IMR-90 (cell line): ENCODE results near the gene KCMF1. TPM values are rescaled to one million over a fixed set of nuclear protein-coding genes. Genes with fewer than 3 reads are reported as not detected.

Source experiments
- ATAC-seq: fragments of 200-7000 bp; cut with Tn5 transposase; 2 replicates; pipeline ENCODE4 v1.9.1; 2020; ENCODE audit warnings: low read depth, mild to moderate bottlenecking, moderate library complexity
- BruUV-seq: library from RNA; stranded (reverse); fragments of 400-500 nt; replicated peaks from 2 replicates; lab custom pipeline; 2021; lab: Mats Ljungman, UMichigan
- CTCF ChIA-PET: fragments of 300-600 bp; formaldehyde crosslinking; extraction: SDS; loops from one replicate; lab custom pipeline; 2021; ENCODE audit warnings: antibody characterized with exemption; lab: Yijun Ruan, JAX
- POLR2A ChIA-PET: fragments of 300-600 bp; sonication (Branson Sonifier 250); formaldehyde crosslinking; loops from one replicate; lab custom pipeline; 2022; ENCODE audit warnings: antibody characterized with exemption; ENCODE audit not compliant: unreplicated experiment; lab: Charles Lee
- DNase-seq: peaks from one replicate; pipeline ENCODE4 v3.0.0; 2013
- H2AFZ ChIP-seq: replicated peaks from 2 replicates; pipeline ENCODE3; 2013; ENCODE audit warnings: low read length, mild to moderate bottlenecking; ENCODE audit not compliant: poor library complexity
- H2AK5ac ChIP-seq: 2 replicates; pipeline ENCODE4 v1.6.1; 2013; ENCODE audit warnings: low read depth, low read length, inconsistent platforms
- H2AK9ac ChIP-seq: replicated peaks from 2 replicates; pipeline ENCODE3; 2013; ENCODE audit warnings: mild to moderate bottlenecking, low read depth, low read length, moderate library complexity; ENCODE audit not compliant: poor library complexity
- H2BK120ac ChIP-seq: 2 replicates; pipeline ENCODE4 v1.6.1; 2013; ENCODE audit warnings: low read depth, low read length, inconsistent platforms
- H2BK15ac ChIP-seq: 3 replicates; pipeline ENCODE4 v1.6.1; 2013; ENCODE audit warnings: low read depth, low read length, inconsistent platforms
- H2BK20ac ChIP-seq: 2 replicates; pipeline ENCODE4 v1.6.1; 2013; ENCODE audit warnings: low read depth, mild to moderate bottlenecking, inconsistent platforms, low read length, moderate library complexity
- H2BK5ac ChIP-seq: 2 replicates; pipeline ENCODE4 v1.6.1; 2013; ENCODE audit warnings: mild to moderate bottlenecking, low read depth, low read length, inconsistent platforms; ENCODE audit not compliant: poor library complexity, severe bottlenecking
- H3K14ac ChIP-seq: replicated peaks from 2 replicates; pipeline ENCODE4 v1.6.1; 2013; ENCODE audit warnings: low read depth, low read length, inconsistent platforms
- H3K18ac ChIP-seq: 2 replicates; pipeline ENCODE4 v1.6.1; 2013; ENCODE audit warnings: low read depth, low read length, control low read depth
- H3K23ac ChIP-seq: 2 replicates; pipeline ENCODE4 v1.6.1; 2013; ENCODE audit warnings: low read depth, low read length, inconsistent platforms
- H3K27ac ChIP-seq: 2 replicates; pipeline ENCODE4 v1.5.1; 2013; ENCODE audit warnings: mild to moderate bottlenecking, control low read depth, low read length; ENCODE audit not compliant: insufficient read depth
- H3K27me3 ChIP-seq: 2 replicates; pipeline ENCODE4 v1.6.1; 2013; ENCODE audit warnings: low read length; ENCODE audit not compliant: control insufficient read depth, insufficient read depth
- H3K36me3 ChIP-seq: 2 replicates; pipeline ENCODE4 v1.6.1; 2013; ENCODE audit warnings: low read length, mixed read lengths; ENCODE audit not compliant: control insufficient read depth, insufficient read depth
- H3K4ac ChIP-seq: 2 replicates; pipeline ENCODE4 v1.6.1; 2013; ENCODE audit warnings: low read depth, low read length, inconsistent platforms
- H3K4me1 ChIP-seq: 2 replicates; pipeline ENCODE4 v1.6.1; 2013; ENCODE audit warnings: low read length, mixed read lengths; ENCODE audit not compliant: control insufficient read depth, insufficient read depth
- H3K4me2 ChIP-seq: 2 replicates; pipeline ENCODE4 v1.6.1; 2013; ENCODE audit warnings: low read depth, mild to moderate bottlenecking, control low read depth, low read length, moderate library complexity
- H3K4me3 ChIP-seq: 2 replicates; pipeline ENCODE4 v1.5.1; 2013; ENCODE audit warnings: low read depth, mild to moderate bottlenecking, control low read depth, low read length, moderate library complexity; ENCODE audit not compliant: insufficient read depth
- H3K56ac ChIP-seq: 2 replicates; pipeline ENCODE4 v1.6.1; 2013; ENCODE audit warnings: low read length, inconsistent platforms; ENCODE audit not compliant: insufficient read depth; ENCODE audit errors: extremely low read depth
- H3K79me1 ChIP-seq, 2 experiments: 2 replicates each; pipeline ENCODE4 v1.6.1; 2013; ENCODE audit warnings: low read length in 2 of 2, inconsistent platforms in 1 of 2, low read depth in 1 of 2
- H3K9ac ChIP-seq: 2 replicates; pipeline ENCODE4 v1.6.1; 2013; ENCODE audit warnings: low read depth, low read length, control low read depth
- H3K9me1 ChIP-seq: 2 replicates; pipeline ENCODE4 v1.6.1; 2013; ENCODE audit warnings: low read length, inconsistent platforms; ENCODE audit not compliant: insufficient read depth
- H3K9me3 ChIP-seq: 2 replicates; pipeline ENCODE4 v1.6.1; 2013; ENCODE audit warnings: low read length; ENCODE audit not compliant: control insufficient read depth, insufficient read depth
- H4K20me1 ChIP-seq: 2 replicates; pipeline ENCODE4 v1.6.1; 2013; ENCODE audit warnings: low read length, inconsistent platforms; ENCODE audit not compliant: insufficient read depth
- H4K5ac ChIP-seq: 2 replicates; pipeline ENCODE4 v1.6.1; 2013; ENCODE audit warnings: mild to moderate bottlenecking, low read depth, low read length, control low read depth
- H4K8ac ChIP-seq, 2 experiments: 2 replicates each; pipeline ENCODE4 v1.6.1; 2013; ENCODE audit warnings: low read depth in 2 of 2, low read length in 2 of 2, control low read depth in 1 of 2, inconsistent platforms in 1 of 2
- H4K91ac ChIP-seq: 2 replicates; pipeline ENCODE4 v1.6.1; 2013; ENCODE audit warnings: low read depth, low read length, inconsistent platforms; ENCODE audit not compliant: insufficient read depth
- CHD1 ChIP-seq: IDR thresholded peaks from 2 replicates; pipeline ENCODE4 v1.6.1; 2012; ENCODE audit warnings: low read depth, low read length, improper control_type of control experiment
- FOS ChIP-seq: fragments of 150-350 bp; IDR thresholded peaks from 2 replicates; pipeline ENCODE4 v1.6.1; 2016; ENCODE audit warnings: low read depth, low read length
- MAFK ChIP-seq: IDR thresholded peaks from 2 replicates; pipeline ENCODE4 v1.6.1; 2012; ENCODE audit warnings: low read depth, low read length, improper control_type of control experiment
- MXI1 ChIP-seq: IDR thresholded peaks from 2 replicates; pipeline ENCODE4 v1.6.1; 2012; ENCODE audit warnings: low read depth, mild to moderate bottlenecking, low read length, moderate library complexity, borderline replicate concordance
- NFE2L2 ChIP-seq: fragments of 150-350 bp; IDR thresholded peaks from 2 replicates; pipeline ENCODE4 v1.6.1; 2016; ENCODE audit warnings: low read depth, mild to moderate bottlenecking, low read length
- RAD21 ChIP-seq: IDR thresholded peaks from 2 replicates; pipeline ENCODE4 v1.6.1; 2012; ENCODE audit warnings: low read length, improper control_type of control experiment
- RCOR1 ChIP-seq: IDR thresholded peaks from 2 replicates; pipeline ENCODE4 v1.6.1; 2012; ENCODE audit warnings: mild to moderate bottlenecking, low read length, improper control_type of control experiment; ENCODE audit not compliant: insufficient replicate concordance
- RFX5 ChIP-seq: IDR thresholded peaks from 2 replicates; pipeline ENCODE4 v1.8.0; 2012; ENCODE audit warnings: low read depth, mild to moderate bottlenecking, low read length, moderate library complexity
- SMC3 ChIP-seq: fragments of 150-350 bp; IDR thresholded peaks from 2 replicates; pipeline ENCODE4 v1.6.1; 2016; ENCODE audit warnings: low read depth, mild to moderate bottlenecking, antibody characterized with exemption, low read length, moderate library complexity
- WGBS, 2 experiments: methylation state at CpG; one replicate each; pipeline versions ENCODE4 v1.1.5 to v1.1.7; 2013; ENCODE audit warnings: missing lambda C conversion rate in 2 of 2; ENCODE audit not compliant: insufficient read length in 1 of 2; ENCODE audit errors: extremely low coverage in 2 of 2; 5-methylcytosine and 5-hydroxymethylcytosine counted together
- dilution Hi-C: fragments of 300-500 bp; cut with HindIII; formaldehyde crosslinking; loops from one replicate; pipeline ENCODE4 v1.14.3; 2018; ENCODE audit warnings: low sequenced_read_pairs; ENCODE audit not compliant: unreplicated experiment
- in situ Hi-C: fragments of 300-500 bp; cut with MboI; formaldehyde crosslinking; loops from 3 replicates; pipeline ENCODE4 v1.14.3; 2019; ENCODE audit warnings: low sequenced_read_pairs, inconsistent platforms, mixed read lengths
- intact Hi-C: fragments of 100-400 bp; cut with micrococcal nuclease; formaldehyde crosslinking; loops from 2 replicates; pipeline ENCODE4 v1.10.0; 2022
- polyA plus RNA-seq, 3 experiments: library from polyadenylated mRNA; depleted of rRNA; stranded (reverse); fragments of >200 nt; gene quantifications; 2 replicates each; pipeline ENCODE4 v1.2.3, GENCODE V29; 2012; ENCODE audit warnings: low replicate concordance in 1 of 3
- total RNA-seq: library from RNA; depleted of rRNA; stranded (reverse); fragments of >200 nt; gene quantifications from 2 replicates; pipeline ENCODE4 v1.2.3, GENCODE V29; 2012
- TF ChIP-seq, protein P1 (sequence below): conservative IDR thresholded peaks from 2 replicates; pipeline ENCODE4 v1.5.1; 2012; ENCODE audit warnings: mild to moderate bottlenecking, low read depth, low read length, improper control_type of control experiment
- TF ChIP-seq, protein P2 (sequence below): fragments of 150-350 bp; IDR thresholded peaks from 2 replicates; pipeline ENCODE4 v1.6.1; 2017; ENCODE audit warnings: mild to moderate bottlenecking, antibody characterized with exemption, low read length, low read depth
- TF ChIP-seq, protein P3 (sequence below): fragments of 150-350 bp; IDR thresholded peaks from 2 replicates; pipeline ENCODE4 v1.6.1; 2016; ENCODE audit warnings: low read depth, mild to moderate bottlenecking, low read length, moderate library complexity, borderline replicate concordance

The KCMF1 gene
- total and polyA plus RNA-seq, 2 of the 4 experiments (the other 2 are of a cell fraction), result 49.9 to 108 TPM

DNA sequence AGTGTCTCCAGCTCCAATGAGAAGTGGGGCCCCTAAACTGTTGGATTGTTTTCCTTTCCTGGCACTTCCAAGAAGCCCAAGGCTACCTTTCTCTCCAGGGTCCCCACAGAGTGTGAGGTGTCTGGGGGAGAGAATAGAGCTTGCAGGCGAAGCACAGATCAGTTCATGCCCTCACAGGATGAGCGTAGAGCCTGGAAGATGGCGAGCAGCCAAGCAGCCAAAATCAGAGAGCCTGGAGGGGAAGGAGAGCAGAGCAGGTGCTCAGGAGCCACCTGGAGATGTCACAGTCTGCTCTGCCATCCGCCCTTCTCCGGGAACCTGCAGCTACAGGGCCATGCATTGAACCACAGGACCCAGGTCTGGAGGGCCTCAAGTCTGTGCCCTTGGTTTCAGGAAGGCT lies 107.6 kb downstream of the KCMF1 start:
- H3K9ac ChIP-seq, result no peak overlapping the region
- no peak overlapping the region for H2BK20ac ChIP-seq
- H3K56ac ChIP-seq, result no peak overlapping the region
- H3K18ac ChIP-seq, result no peak overlapping the region
- no peak overlapping the region for H3K27ac ChIP-seq
- H2BK5ac ChIP-seq, result no peak overlapping the region
- dilution Hi-C loops, result no loop called here
- no peak overlapping the region for H2BK15ac ChIP-seq
- no peaks in the 10 kb centered on the region for H3K79me1 ChIP-seq
- H3K27me3 ChIP-seq, result peaks cover 16% of the 10 kb centered on the region
- H3K9me1 ChIP-seq, result peaks cover 5% of the 10 kb centered on the region; the same call in 1 of the 2 replicates
- no peaks in the 10 kb centered on the region for H4K20me1 ChIP-seq
- H3K4me1 ChIP-seq, result no peaks in the 10 kb centered on the region
- ChIA-PET POLR2A (no interaction called here), CTCF (interaction anchor here (0.9 to 1.3 kb wide), 2 partner anchors 12 to 222 kb away, joined by 3 read pairs; no protein-coding TSS in a partner anchor)
- no peak overlapping the region for H3K23ac ChIP-seq
- H2BK120ac ChIP-seq, result no peak overlapping the region
- no peak overlapping the region for H2AK5ac ChIP-seq
- no peak for DNase-seq
- H3K9me3 ChIP-seq, result peaks cover 8% of the 10 kb centered on the region
- TF ChIP-seq, protein P1, sequence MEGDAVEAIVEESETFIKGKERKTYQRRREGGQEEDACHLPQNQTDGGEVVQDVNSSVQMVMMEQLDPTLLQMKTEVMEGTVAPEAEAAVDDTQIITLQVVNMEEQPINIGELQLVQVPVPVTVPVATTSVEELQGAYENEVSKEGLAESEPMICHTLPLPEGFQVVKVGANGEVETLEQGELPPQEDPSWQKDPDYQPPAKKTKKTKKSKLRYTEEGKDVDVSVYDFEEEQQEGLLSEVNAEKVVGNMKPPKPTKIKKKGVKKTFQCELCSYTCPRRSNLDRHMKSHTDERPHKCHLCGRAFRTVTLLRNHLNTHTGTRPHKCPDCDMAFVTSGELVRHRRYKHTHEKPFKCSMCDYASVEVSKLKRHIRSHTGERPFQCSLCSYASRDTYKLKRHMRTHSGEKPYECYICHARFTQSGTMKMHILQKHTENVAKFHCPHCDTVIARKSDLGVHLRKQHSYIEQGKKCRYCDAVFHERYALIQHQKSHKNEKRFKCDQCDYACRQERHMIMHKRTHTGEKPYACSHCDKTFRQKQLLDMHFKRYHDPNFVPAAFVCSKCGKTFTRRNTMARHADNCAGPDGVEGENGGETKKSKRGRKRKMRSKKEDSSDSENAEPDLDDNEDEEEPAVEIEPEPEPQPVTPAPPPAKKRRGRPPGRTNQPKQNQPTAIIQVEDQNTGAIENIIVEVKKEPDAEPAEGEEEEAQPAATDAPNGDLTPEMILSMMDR, result no peak
- TF ChIP-seq, protein P2, sequence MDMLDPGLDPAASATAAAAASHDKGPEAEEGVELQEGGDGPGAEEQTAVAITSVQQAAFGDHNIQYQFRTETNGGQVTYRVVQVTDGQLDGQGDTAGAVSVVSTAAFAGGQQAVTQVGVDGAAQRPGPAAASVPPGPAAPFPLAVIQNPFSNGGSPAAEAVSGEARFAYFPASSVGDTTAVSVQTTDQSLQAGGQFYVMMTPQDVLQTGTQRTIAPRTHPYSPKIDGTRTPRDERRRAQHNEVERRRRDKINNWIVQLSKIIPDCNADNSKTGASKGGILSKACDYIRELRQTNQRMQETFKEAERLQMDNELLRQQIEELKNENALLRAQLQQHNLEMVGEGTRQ, result no peak
- TF ChIP-seq RAD21 (no peak), MXI1 (no peak), RCOR1 (no peak), MAFK (no peak), SMC3 (no peak), FOS (no peak), RFX5 (no peak), CHD1 (no peak), NFE2L2 (no peak)
- TF ChIP-seq, protein P3, sequence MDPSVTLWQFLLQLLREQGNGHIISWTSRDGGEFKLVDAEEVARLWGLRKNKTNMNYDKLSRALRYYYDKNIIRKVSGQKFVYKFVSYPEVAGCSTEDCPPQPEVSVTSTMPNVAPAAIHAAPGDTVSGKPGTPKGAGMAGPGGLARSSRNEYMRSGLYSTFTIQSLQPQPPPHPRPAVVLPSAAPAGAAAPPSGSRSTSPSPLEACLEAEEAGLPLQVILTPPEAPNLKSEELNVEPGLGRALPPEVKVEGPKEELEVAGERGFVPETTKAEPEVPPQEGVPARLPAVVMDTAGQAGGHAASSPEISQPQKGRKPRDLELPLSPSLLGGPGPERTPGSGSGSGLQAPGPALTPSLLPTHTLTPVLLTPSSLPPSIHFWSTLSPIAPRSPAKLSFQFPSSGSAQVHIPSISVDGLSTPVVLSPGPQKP, result no peak
- in situ Hi-C loops, result loop anchor here (5.0 kb wide), 1 partner anchor 34 kb away; no protein-coding TSS in a partner anchor
- no peak overlapping the region for H4K8ac ChIP-seq
- H4K91ac ChIP-seq, result no peak overlapping the region
- no peak overlapping the region for H2AFZ ChIP-seq
- H3K14ac ChIP-seq, result no peak overlapping the region
- no peak overlapping the region for H3K4ac ChIP-seq
- H4K5ac ChIP-seq, result no peak overlapping the region
- intact Hi-C loops, result no loop called here
- H3K4me2 ChIP-seq, result no peak overlapping the region
- WGBS, 2 experiments, result 80% methylated on average over 1 of the region's 5 CpGs; no CpG with 5 or more reads in 1 of the 2 experiments
- BruUV-seq, result no TSS peak
- H3K4me3 ChIP-seq, result no peak overlapping the region
- H3K36me3 ChIP-seq, result no peaks in the 10 kb centered on the region
- no peak overlapping the region for H2AK9ac ChIP-seq
- ATAC-seq, result no peak
